GM18909 (cell line): ENCODE data around the gene THSD7A.

Experiments
- ATAC-seq: cut with Tn5 transposase; IDR thresholded peaks from one replicate; pipeline ENCODE4 v1.9.1; 2021; ENCODE audit warnings: mild to moderate bottlenecking; ENCODE audit not compliant: unreplicated experiment, poor library complexity

Gene THSD7A

DNA sequence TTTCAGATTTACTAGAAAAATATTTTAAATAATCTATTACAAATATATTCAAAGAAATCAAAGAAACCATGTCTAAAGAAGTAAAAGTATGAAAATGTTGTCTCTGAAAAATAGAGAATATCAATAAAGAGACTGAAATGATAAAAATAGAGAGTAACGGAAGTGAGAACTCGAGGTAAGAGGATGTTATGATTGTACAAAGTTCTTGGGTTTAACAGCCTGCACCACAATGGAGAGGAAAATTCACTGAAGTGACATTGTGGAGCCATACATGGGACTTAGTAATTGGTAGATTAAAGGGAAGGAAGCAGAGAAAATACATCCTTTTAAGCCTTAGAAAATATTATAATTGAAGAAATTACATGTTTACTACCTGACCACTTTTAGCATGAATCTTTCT is 77.9 kb downstream of the THSD7A start:
- no peak for ATAC-seq

- no peak for ATAC-seq
Measured at GRCh38 chr7:11753433-11753832, 78.6 kb downstream of the THSD7A start.

DNA sequence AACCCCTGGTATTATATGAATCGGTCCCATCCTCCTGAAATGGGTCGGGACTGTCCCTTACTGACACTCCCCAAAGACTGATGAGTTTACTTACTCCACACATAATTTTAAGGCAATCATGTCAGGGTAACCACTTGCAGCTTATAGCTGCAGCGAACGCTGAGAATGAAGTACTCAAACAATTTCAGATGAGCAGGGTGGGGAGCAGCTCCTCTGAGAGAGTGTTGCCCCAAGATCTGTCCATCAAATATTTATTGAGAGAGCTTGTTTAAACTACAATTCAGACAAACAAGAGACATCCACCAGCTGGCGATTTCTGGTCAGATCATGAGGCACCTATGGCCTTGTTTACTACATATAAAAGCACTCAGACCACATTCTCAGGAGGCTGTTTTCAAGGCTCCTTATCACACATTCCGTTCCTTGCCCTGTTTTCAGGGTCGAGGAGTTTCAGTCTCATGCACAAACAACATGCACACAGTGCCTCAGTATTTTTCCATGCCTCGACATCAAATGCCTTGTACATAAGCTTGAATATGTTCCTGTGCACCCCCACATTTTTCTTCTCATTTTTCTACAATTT is 80.1 kb downstream of the THSD7A start:
- no peak for ATAC-seq

DNA sequence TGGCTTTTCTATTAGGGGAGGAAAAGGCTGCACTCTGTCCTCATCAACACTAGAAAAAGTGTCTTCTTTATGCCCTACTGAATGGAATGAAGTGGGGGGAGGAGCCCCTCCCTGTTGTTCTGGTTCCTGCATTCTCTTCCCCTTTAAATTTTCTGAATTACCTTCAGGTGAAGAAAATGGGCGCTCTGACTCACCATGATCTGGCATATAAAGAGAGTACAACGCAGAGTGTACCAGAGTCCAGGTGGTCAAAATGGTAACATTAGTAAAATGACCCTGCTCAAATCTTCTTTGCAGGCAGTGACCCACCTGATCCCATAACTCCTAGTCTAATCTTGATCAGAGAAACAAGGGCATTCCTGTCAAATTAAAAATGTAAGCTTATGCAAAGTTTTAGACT is 80.7 kb downstream of the THSD7A start:
- no peak for ATAC-seq

DNA sequence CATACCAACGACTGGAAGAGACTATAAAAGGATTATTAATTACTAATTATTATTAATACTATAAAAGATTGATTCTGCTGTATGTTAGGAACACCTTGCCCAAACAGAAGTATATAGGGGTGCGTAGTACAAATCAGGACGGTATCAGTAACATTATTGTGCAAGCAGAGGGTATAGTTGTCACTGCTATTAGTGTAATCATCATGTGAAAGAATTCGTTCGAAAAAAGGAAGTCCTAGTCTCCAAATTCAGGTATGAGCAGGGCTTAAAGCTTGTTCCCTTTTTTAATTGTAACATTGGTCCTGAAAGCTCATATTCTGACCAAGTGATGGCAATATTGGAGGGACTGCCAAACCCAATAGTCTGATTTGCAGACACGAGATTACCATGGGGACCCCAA is 81.8 kb downstream of the THSD7A start:
- ATAC-seq, result no peak

GRCh38 chr7:11749629-11750028 is 82.4 kb downstream of the THSD7A start:
- no peak for ATAC-seq

DNA sequence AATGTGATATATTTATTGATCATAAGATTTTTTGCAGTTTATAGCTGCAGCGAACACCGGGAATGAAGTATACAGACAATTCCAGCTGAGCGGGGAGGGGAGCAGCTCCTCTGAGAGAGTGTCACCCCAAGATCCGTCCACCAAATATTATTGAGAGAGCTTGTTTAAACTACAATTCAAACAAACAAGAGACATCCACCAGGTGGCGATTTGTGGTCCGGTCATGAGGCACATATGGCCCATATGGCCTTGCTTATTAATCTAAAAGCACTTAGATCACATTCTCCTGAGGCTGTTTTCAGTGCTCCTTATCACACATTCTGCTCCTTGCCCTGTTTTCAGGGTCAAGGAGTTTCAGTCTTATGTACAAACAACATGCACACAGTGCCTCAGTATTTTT is 83.1 kb downstream of the THSD7A start:
- ATAC-seq, result no peak

DNA sequence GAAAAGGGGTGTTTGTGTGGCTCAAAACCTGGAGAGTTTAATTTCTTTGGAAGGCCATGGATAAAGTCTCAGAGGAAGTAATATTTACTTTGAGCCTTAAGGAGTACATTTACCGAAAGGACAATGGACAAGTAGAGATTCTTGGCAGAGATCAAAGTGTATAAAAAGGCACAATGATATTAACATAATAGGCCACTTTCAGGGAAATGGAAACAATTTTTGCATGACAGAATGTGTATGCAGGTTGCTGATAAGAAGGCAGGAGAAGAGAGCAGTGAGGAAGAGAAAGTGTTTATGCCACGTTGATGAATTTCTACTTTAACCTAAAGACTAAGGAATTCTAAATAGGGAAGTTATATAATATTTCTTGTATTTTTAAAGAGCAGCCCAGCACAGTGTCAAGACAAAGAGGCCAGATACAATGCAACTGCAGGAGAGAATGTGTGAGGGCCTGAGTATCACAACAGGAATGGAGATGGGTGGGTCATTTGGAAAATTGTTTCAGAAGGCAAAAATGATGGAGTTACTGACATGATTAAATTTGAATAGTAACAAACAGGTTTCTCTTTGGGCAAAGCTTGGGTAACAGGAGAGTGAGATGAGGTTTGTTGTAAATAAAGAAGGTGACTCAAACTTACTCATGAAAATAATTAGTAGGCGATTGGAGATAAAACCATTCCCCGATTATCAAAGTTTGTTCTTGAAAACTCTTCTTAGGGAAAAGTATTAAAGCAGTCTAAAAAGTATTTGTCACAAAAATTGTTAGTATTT is 84.1 kb downstream of the THSD7A start:
- ATAC-seq, result no peak

DNA sequence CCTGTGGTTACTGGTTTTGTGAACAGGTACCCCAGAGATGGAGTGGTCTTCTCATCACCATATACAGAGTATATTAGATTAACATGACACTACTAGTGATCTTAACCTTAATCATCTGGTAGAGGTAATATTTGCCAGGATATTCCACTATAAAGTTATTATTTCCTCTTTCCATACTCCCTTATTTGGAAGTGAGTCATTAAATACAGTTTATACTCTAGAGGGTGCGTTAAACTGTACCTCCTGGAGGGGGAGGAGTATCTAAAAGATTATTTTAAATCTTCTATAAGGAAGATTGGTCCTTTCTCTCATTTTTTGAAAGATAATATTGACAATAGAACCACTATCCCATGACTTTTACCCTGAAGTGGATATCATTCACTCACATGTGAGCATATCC is 85.4 kb downstream of the THSD7A start:
- no peak for ATAC-seq

GRCh38 chr7:11743548-11743947 is 88.5 kb downstream of the THSD7A start:
- ATAC-seq, result no peak

DNA sequence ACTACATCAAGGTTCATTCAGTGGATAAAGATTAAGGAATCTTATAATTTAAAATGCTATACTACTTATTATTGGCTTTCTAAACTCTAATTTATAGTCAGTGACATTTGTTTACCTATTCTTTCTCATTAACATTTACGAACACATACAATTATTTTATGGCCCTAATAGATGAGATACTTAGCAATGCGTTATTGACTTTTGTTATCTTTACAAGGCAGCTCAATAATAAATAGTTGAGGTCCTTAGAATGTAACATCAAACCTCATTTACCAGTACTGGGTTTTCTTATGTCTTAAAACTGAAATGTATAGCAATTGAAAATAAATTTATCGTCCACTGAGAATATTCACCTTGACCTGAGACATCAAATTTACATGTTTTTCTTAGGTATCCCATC is 89.0 kb downstream of the THSD7A start:
- ATAC-seq, result no peak

GRCh38 chr7:11742496-11742895 is 89.5 kb downstream of the THSD7A start:
- ATAC-seq, result no peak

GRCh38 chr7:11737723-11738122 is 94.3 kb downstream of the THSD7A start:
- ATAC-seq, result no peak

DNA sequence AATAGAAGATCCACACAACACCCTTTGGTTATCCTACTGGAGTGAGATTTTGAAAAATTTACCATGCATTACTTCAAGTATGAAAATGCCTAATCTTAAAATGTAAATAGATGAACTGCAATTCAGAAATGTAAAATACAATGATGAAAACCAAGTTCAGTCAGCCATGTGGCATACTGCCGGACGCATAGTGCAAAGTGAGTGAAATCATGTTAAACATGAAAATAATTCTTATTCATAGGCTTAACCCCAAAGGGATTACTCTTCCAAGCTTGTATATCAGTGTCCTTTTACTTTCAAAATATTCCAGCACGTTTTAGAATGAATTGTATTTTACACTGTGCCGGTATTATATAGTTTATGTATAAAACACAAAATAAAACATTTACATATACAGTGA is 99.8 kb downstream of the THSD7A start:
- ATAC-seq, result no peak

- no peak for ATAC-seq
Measured at GRCh38 chr7:11730725-11731124, 101.3 kb downstream of the THSD7A start.

DNA sequence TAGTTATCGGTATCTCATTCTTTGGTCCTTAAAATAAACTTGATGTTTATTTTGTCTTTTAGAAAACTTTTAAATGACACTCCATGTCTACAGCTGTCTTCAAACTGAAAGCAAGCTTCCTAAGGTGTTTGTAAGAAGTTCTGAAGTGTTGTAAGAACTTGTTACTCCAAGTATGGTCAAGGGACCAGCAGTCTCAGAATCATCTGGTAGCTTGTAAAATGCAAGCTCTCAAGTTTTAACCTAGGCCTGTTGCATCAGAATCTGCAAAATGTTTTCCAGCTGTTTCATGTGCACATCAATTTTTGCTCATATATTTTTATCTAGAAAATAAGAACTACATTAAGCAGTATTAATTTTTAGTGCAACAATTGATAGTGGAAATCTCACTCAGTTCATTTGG is 104.1 kb downstream of the THSD7A start:
- ATAC-seq, result no peak

GRCh38 chr7:11726794-11727155 is 105.2 kb downstream of the THSD7A start:
- no peak for ATAC-seq

DNA sequence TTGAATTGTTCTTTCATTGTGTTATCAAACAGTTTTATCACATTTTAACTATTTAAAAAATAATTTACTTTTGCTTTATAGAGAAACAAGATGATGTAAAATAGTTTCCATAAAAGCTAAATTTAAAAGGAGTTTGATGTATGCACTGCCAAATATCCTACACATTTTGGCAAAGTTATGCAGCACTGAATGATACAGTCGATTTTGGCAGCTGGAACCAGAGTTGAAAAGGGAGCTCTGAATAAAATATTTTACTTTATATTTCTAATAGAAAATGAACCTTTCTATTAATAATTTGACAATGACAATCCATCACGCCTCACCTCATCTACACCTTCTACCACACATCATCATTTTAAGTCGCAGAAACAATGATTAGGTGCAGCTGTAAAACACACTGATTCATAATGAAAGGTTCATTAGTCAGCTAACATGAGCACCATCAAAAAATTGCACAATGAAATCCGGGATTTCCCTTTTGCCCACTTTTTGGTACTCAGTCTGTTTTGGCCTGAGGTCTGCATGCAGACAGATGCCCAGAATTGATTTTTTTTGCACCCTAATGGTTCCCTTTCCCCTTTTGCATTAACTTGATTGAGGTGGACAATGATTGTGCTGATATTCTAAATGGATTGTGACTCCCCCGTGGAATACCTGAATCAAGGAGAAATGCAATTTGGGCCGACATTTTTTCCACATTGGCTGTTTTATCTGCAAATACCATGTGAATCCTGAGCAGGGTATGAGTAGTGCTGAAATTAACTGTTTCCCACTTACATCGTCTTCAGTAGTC is 105.8 kb downstream of the THSD7A start:
- ATAC-seq, result no peak

DNA sequence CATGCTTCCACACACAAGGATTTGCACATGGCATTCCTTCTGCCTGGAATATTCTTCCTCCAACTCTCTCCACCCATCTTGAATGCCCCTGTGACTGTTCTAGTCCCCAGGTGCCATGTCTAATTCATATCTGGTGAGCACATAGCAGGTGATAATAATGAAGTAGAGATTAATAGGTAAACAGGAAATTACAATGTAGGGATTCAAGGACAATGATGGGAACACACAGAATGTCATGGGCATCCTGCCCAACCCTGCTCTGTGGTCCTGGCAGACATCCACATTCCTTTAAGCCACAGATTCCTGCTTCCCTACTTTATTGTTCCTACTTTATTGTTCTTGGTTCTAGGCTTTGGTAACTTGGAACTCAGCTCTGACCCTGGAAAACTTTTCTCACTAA is 115.8 kb downstream of the THSD7A start:
- ATAC-seq, result no peak

DNA sequence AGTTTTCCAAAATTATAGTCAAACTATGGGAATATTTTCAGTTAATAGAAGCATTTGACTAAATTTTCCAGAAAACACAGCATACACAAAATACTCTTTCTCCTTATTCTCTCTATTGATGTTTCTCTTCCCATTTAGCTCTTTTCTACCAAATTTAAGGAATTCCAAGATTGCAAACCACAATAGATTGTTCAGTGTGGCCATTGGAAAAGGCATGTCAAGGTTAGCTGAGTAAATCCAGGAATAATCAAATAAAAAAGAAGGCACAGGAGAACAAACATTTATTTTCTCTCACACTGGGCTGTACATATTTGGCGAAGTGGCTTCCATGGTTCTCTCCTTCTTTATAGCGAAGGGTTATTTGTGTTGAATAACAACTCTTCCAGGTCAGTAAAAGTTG is 117.3 kb downstream of the THSD7A start:
- no peak for ATAC-seq

DNA sequence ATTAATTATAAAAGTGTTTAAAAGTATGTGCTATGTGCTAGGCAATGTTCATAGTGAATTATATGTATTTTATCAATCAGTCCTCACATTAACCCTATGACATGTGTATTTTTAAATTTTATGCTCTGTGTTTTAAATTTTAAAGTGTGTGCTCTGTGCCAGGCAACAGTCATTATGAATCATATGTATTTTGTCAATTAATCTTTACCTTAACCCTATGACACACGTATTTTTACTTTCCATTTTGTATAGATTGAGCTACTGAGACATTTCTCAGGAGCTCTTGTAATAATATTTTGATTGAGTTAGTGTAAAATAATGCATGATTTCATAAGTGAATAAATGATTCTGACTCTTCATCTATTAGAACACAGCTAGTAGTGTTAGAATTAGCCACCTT is 117.8 kb downstream of the THSD7A start:
- no peak for ATAC-seq

GRCh38 chr7:11713352-11713751 is 118.6 kb downstream of the THSD7A start:
- ATAC-seq, result no peak
